Esophagus muscularis mucosa (tissue), 2 donors: Measurements from ENCODE around the gene ERN1.

Experiments used
- EP300 ChIP-seq: sonication (generic); formaldehyde crosslinking; IDR thresholded peaks from one replicate; pipeline ENCODE4 v1.6.1; 2017; ENCODE audit warnings: antibody characterized with exemption
- POLR2A ChIP-seq: fragments of 450-650 bp; IDR thresholded peaks from one replicate; pipeline ENCODE4 v1.6.1; 2017; ENCODE audit warnings: antibody characterized with exemption, moderate library complexity, mild to moderate bottlenecking, low read depth

GRCh38 chr17:64028874-64029464, 101.0 kb downstream of the ERN1 start:
- no peak for TF ChIP-seq POLR2A
- TF ChIP-seq EP300 = no peak
